Gastroesophageal sphincter (tissue), 3 donors: ENCODE results near the gene VSIG10L.

Source experiments
- CTCF ChIP-seq, 4 experiments: fragments of 200-600 bp in 2 of 4; fragments of 450-650 bp in 2 of 4; sonication (generic) in 1 of 4; IDR thresholded peaks; one replicate each; pipeline ENCODE4 v1.5.1; 2017 to 2019; ENCODE audit warnings: antibody characterized with exemption in 4 of 4, mild to moderate bottlenecking in 2 of 4, moderate library complexity in 2 of 4
- POLR2A ChIP-seq, 2 donors: fragments of 450-650 bp; IDR thresholded peaks; one replicate each; pipeline ENCODE4 v1.6.1; 2017; ENCODE audit warnings: antibody characterized with exemption in 2 of 2, mild to moderate bottlenecking in 2 of 2, moderate library complexity in 1 of 2
- POLR2AphosphoS5 ChIP-seq: sonication (generic); formaldehyde crosslinking; IDR thresholded peaks from one replicate; pipeline ENCODE4 v1.6.1; 2017; ENCODE audit warnings: antibody characterized with exemption

- no peak for TF ChIP-seq CTCF (IDR thresholded peaks at IDR 0.05)
- TF ChIP-seq POLR2AphosphoS5: no peak
- TF ChIP-seq POLR2A (IDR thresholded peaks at IDR 0.05): no peak
Observed at GRCh38 chr19:51354742-51355148, 12.8 kb upstream of the VSIG10L start.
